Small intestine (tissue), 7 donors: Measurements from ENCODE around the gene BRD1. TPM values are rescaled to one million over a fixed set of nuclear protein-coding genes. Genes with fewer than 3 reads are reported as not detected.
A peak's percentile ranks its signal among the peaks of the same experiment; 100 is the strongest.

Experiments used
- DNase-seq, 2 donors: peaks; one replicate each; pipeline versions ENCODE4 v3.0.0 to v3.0.0-alpha.2; 2013
- FAIRE-seq: peaks from 2 replicates; lab custom pipeline; 2012; peaks lifted over from hg19 to GRCh38; lab: Jason Lieb, UNC
- H3K27ac ChIP-seq, 3 donors: one replicate each; pipeline ENCODE4 v1.5.1; 2013; ENCODE audit warnings: low read length in 2 of 3, mild to moderate bottlenecking in 2 of 3, control low read depth in 1 of 3, inconsistent platforms in 1 of 3, low read depth in 1 of 3, moderate library complexity in 1 of 3
- H3K27me3 ChIP-seq, 3 donors: one replicate each; pipeline ENCODE4 v1.6.1; 2013; ENCODE audit warnings: low read length in 3 of 3, inconsistent platforms in 1 of 3; ENCODE audit not compliant: control insufficient read depth in 3 of 3, insufficient read depth in 3 of 3
- H3K36me3 ChIP-seq, 3 donors: one replicate each; pipeline ENCODE4 v1.6.1; 2013; ENCODE audit warnings: low read length in 3 of 3, inconsistent platforms in 1 of 3, low read depth in 1 of 3, mild to moderate bottlenecking in 1 of 3, moderate library complexity in 1 of 3; ENCODE audit not compliant: control insufficient read depth in 3 of 3, insufficient read depth in 2 of 3
- H3K4me1 ChIP-seq, 3 donors: one replicate each; pipeline ENCODE4 v1.6.1; 2013; ENCODE audit warnings: low read length in 2 of 3, inconsistent platforms in 1 of 3, low read depth in 1 of 3, mild to moderate bottlenecking in 1 of 3, moderate library complexity in 1 of 3; ENCODE audit not compliant: control insufficient read depth in 3 of 3, insufficient read depth in 2 of 3
- H3K4me3 ChIP-seq, 3 donors: one replicate each; pipeline ENCODE4 v1.5.1; 2013; ENCODE audit warnings: low read length in 3 of 3, control low read depth in 1 of 3, inconsistent platforms in 1 of 3, low read depth in 1 of 3, mild to moderate bottlenecking in 1 of 3, moderate library complexity in 1 of 3
- H3K9me3 ChIP-seq, 2 donors: one replicate each; pipeline ENCODE4 v1.6.1; 2013; ENCODE audit warnings: low read depth in 1 of 2, low read length in 1 of 2; ENCODE audit not compliant: control insufficient read depth in 2 of 2, insufficient read depth in 1 of 2
- WGBS, 3 donors: extraction: QIAGEN DNeasy Blood & Tissue Kit; methylation state at CpG; one replicate each; pipeline ENCODE4 v1.1.7; 2013; 5-methylcytosine and 5-hydroxymethylcytosine counted together
- polyA plus RNA-seq, 4 donors: library from polyadenylated mRNA; stranded (reverse) in 3 of 4; unstranded in 1 of 4; fragments of 200-250 nt in 3 of 4; fragments of 120-200 nt in 1 of 4; gene quantifications; one replicate each; pipeline versions ENCODE4 v1.2.1 to v1.2.3, GENCODE V29; 2013
- donor health status: healthy with polysubstance abuse.
- donor health status: control.
- donor health status: control.
- donor health status: Bipolar disorder and iron deficiency.
- donor health status: healthy.

The BRD1 gene
- polyA plus RNA-seq, 4 donors = 18.5 to 33.2 (median 23.9) TPM

DNA sequence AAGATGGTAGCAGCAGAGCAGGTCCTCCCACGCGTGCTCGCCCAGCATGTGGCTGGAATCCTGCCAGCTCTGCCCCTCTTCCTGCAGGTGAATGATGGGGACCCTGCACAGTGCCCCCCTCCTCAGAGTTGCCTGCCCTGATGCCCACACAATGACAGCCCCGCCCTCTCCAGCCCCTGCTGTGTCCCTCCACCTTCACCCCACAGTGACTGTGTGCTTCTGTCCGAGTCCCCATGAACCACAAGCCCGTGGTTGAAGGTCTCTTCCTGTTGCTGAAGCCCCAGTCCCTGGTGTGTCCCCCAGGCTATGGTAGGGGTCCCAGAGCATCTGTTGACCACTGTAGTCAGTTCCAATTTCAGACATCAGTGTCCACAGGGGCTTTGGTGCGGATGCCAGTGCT is 71.0 kb downstream of the BRD1 start:
- DNase-seq (no peak), FAIRE-seq (no peak)
- WGBS, 3 donors = 83 to 93% (median 89%) methylated on average over 7 of the region's 7 CpGs
- Histone ChIP-seq H3K4me1 (no peaks in the 10 kb centered on the region), H3K27me3 (no peaks in the 10 kb centered on the region), H3K27ac (no peak overlapping the region), H3K36me3 (no peaks in the 10 kb centered on the region), H3K9me3 (peaks cover 0 to 3% of the 10 kb centered on the region in 2 donors), H3K4me3 (no peak overlapping the region)

DNA sequence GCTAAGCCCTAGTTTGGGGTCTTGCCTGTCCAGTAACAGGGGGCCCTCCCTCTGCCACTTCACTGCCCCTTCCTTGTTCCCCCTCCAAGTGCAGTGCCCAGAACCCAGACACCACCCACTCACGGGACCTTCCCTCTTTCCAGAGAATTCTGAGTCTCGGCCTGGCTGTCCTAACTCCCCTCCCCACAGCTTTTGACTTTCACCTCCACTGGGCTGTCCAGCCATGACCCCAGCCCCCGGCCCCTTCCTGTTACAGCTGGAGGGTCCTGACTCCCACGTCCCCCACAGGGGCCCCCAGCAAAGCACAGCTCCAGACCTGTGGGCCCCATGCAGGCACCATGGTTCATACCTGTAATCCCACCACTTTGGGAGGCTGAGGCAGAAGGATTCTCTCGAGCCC is 71.5 kb downstream of the BRD1 start:
- H3K4me3 ChIP-seq = no peak overlapping the region
- DNase-seq (no peak), FAIRE-seq (no peak)
- H3K4me1 ChIP-seq = no peaks in the 10 kb centered on the region
- peaks cover 0 to 3% of the 10 kb centered on the region in 2 donors for H3K9me3 ChIP-seq
- H3K36me3 ChIP-seq = no peaks in the 10 kb centered on the region
- H3K27me3 ChIP-seq = no peaks in the 10 kb centered on the region
- H3K27ac ChIP-seq = no peak overlapping the region
- WGBS, 3 donors = 75 to 89% (median 78%) methylated on average over 5 of the region's 5 CpGs

DNA sequence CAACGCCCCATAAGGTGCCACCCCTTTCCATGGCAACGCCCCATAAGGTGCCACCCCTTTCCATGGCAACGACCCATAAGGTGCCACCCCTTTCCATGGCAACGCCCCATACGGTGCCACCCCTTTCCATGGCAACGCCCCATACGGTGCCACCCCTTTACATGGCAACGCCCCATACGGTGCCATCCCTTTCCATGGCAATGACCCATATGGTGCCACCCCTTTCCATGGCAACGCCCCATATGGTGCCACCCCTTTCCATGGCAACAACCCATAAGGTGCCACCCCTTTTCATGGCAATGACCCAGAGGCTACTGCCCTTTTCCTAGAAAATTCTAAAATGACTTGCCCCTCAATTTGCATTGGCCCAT is 72.1 kb downstream of the BRD1 start:
- no peak overlapping the region for H3K4me3 ChIP-seq
- peaks cover 0 to 3% of the 10 kb centered on the region in 2 donors for H3K9me3 ChIP-seq
- whole genome bisulfite sequencing, 3 donors = 59 to 87% (median 82%) methylated on average over 10 of the region's 10 CpGs
- H3K4me1 ChIP-seq = no peaks in the 10 kb centered on the region
- no peak for DNase-seq
- no peaks in the 10 kb centered on the region for H3K27me3 ChIP-seq
- no peaks in the 10 kb centered on the region for H3K36me3 ChIP-seq
- no peak overlapping the region for H3K27ac ChIP-seq
- FAIRE-seq = no peak

DNA sequence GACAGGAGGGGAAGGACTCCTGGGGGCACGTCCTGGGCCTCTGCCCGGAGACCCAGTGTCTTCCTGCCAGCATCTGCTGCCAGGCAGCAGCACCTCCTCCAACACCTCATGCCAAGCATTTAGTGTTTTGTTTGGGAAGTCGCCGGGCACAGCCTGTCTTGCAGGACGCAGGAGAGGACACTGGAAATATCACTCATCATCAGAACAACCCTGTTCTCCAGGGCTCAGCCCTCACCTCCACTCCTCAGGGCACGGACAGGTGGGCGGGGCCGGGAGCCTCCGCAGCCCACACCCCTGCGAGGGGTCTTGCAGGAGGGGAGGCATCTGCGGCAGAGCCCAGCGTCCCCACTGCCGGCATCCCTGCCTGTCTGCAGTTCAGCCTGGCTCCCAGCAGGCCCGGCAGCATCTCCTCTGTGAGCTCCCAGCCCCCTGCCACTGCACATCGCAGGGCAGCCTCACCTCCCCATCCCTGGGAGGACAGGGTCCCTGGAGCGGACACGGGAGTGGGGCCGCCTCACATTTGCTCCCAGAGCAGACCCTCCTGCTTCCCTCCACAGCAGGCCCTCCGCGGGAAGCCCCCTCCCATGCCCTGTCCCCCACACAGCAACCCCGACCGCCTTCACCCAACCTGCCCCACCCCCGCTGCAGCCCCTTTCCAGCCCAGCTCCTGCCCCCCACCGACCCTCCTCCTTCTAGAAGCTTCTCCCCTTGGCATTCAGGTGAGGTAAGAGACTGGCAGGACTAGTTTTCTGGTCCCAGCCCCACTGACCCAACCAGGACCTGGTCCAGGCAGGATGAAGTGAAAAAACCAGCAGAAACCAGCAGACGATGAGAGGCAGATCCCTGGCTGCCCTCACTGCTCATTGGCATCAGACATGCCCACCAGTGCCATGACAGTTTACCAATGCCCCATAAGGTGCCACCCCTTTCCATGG is 72.7 kb downstream of the BRD1 start:
- H3K4me3 ChIP-seq = no peak overlapping the region
- H3K9me3 ChIP-seq = peaks cover 0 to 3% of the 10 kb centered on the region in 2 donors
- FAIRE-seq (no peak), DNase-seq (no peak)
- no peaks in the 10 kb centered on the region for H3K36me3 ChIP-seq
- H3K27me3 ChIP-seq = no peaks in the 10 kb centered on the region
- no peak overlapping the region for H3K27ac ChIP-seq
- no peaks in the 10 kb centered on the region for H3K4me1 ChIP-seq
- WGBS, 3 donors = 72 to 81% (median 81%) methylated on average over 21 to 25 of the region's 25 CpGs

DNA sequence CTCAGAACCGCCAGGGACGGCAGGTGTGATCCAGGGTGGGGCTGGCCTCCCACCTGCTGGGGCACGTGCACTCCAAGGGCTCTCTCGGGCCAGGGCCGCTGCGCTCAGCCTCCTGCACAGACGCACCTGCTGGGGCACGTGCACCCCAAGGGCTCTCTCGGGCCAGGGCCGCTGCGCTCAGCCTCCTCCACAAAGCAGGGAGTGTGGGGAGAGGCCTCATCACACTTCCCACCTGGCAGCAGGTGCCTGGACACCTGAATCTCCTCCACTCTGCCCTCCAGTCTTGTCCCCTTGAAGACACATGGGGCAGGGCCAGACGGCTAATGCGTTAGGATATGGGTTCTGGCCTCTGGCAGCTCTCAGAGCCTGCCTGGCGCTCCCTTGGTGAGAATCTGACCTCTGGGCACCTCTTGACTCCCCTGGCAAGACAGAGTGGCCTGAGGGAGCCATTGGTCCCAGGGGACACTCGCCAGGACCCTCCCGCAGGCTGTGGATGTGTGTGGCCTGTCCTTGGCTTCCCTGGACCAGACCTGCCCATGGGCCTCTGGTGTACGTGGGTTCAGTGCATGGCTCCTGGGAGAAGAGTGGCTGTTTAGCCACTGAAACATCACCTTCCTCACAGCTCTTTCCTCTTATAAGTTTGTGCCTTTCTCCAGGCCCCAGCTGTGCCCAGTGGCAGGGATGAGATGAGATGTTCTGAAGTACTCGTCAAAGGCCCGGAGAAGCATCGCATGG is 73.5 kb downstream of the BRD1 start:
- peaks cover 0 to 3% of the 10 kb centered on the region in 2 donors for H3K9me3 ChIP-seq
- DNase-seq (peak in 1 of 2 donors; percentile 31), FAIRE-seq (no peak)
- H3K27ac ChIP-seq = no peak overlapping the region
- no peaks in the 10 kb centered on the region for H3K4me1 ChIP-seq
- no peak overlapping the region for H3K4me3 ChIP-seq
- WGBS, 3 donors = 38 to 73% (median 51%) methylated on average over 20 of the region's 20 CpGs
- no peaks in the 10 kb centered on the region for H3K27me3 ChIP-seq
- H3K36me3 ChIP-seq = no peaks in the 10 kb centered on the region

DNA sequence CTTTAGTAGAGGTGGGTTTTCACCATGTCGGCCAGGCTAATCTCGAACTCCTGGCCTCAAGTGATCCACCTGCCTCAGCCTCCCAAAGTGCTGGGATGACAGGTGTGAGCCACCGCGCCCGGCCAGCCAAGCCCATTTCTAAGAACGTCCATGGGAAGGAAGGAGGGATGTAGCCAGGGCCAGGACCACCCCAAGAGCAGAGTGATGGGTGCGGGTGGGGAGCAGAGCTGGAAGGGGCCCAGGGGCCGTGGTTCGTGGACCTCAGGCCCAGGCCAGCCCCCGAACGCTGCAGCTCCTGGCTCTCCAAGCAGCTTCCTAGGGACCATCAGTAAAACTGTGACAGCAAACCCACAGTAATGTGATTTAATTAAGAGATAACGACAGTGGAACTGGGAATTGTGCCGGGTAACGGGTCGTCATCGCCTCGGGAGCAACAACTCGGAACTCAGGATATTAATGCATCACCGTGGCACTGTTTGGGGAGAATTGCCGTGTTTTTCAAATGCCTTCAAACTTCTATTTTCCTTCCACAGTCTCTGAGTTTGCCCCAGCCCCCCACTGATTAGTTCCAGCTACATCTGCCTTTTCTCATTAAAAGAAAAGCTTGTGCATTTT is 74.3 kb downstream of the BRD1 start:
- WGBS, 3 donors = 31 to 77% (median 53%) methylated on average over 20 of the region's 20 CpGs
- DNase-seq (no peak), FAIRE-seq (no peak)

DNA sequence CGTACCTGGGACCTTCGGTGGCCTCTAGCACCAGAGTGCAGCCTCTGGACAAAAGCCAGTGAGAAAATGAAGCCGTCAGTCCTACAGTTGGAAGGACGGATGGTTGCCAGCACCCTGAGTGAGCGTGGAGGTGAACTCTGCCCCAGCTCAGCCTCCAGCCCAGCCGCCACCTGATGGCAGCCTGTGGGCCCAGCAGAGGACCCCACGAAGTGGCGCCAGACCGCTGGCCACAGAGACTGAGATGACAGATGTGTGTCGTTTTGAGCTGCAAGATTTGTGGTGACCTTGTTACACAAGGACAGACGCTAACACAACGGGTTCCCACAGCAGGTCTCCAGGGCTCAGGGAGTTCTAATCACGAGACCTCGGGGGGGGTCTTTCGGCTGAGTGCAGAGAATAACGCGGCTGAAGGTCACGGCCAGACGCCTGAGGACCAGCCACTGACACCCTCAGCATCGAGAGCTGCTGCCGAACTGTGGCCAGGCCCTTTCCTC is 75.0 kb downstream of the BRD1 start:
- Histone ChIP-seq H3K36me3 (no peaks in the 10 kb centered on the region), H3K9me3 (peaks cover 2 to 3% of the 10 kb centered on the region in 2 donors), H3K4me3 (no peak overlapping the region), H3K27me3 (no peaks in the 10 kb centered on the region), H3K27ac (no peak overlapping the region), H3K4me1 (no peaks in the 10 kb centered on the region)
- DNase-seq (no peak), FAIRE-seq (no peak)
- 28 to 61% (median 34%) methylated on average over 21 of the region's 21 CpGs for WGBS, 3 donors

More for the DNA sequence above, 74.3 kb downstream of the BRD1 start:
- Histone ChIP-seq H3K4me3 (no peak overlapping the region), H3K27ac (no peak overlapping the region), H3K36me3 (no peaks in the 10 kb centered on the region), H3K9me3 (peaks cover 2 to 3% of the 10 kb centered on the region in 2 donors), H3K27me3 (no peaks in the 10 kb centered on the region), H3K4me1 (no peaks in the 10 kb centered on the region)

DNA sequence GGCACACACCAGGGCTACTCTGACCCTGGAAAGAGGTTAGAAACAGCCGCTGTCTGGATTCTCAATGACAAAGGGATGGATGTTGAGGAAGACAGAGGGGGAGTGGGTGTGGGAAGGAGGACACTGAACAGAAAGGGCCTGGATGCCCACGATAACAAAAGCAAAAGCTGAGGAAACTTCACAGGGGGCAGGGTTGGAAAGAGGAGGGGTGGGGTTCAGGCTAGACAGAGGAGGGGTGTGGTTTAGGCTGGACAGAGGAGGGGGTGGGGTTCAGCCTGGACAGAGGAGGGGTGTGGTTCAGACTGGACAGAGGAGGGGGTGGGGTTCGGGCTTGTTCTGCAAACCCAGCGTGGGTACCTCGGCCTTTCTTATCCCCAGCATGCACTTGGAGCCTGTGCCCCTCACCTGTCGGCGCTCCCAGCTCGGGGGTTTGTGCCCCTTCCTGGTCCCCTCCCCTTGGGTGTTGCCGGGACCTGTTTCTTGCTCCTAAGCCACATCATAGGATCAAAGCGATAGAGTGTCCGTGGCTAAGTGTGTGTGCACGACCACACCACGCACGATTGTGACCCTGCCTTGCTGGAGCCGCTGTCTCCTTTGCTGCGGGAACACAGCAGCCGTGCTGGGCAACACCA is 75.6 kb downstream of the BRD1 start:
- no peaks in the 10 kb centered on the region for H3K4me1 ChIP-seq
- no peak overlapping the region for H3K27ac ChIP-seq
- H3K27me3 ChIP-seq = no peaks in the 10 kb centered on the region
- peaks cover 2 to 5% of the 10 kb centered on the region in 2 donors for H3K9me3 ChIP-seq
- WGBS, 3 donors = 38 to 74% (median 64%) methylated on average over 16 to 17 of the region's 17 CpGs
- FAIRE-seq (no peak), DNase-seq (no peak)
- no peaks in the 10 kb centered on the region for H3K36me3 ChIP-seq
- no peak overlapping the region for H3K4me3 ChIP-seq
